GM18858 (cell line): ENCODE data around the gene POSTN.
"Not testable (repeated sequence)": the region's sequence is repeated elsewhere in the genome, so short reads cannot be mapped to it uniquely, and the experiment has no call there.

Experiments used
- ATAC-seq: cut with Tn5 transposase; IDR thresholded peaks from one replicate; pipeline ENCODE4 v1.9.1; 2021; ENCODE audit not compliant: unreplicated experiment

Gene POSTN

DNA sequence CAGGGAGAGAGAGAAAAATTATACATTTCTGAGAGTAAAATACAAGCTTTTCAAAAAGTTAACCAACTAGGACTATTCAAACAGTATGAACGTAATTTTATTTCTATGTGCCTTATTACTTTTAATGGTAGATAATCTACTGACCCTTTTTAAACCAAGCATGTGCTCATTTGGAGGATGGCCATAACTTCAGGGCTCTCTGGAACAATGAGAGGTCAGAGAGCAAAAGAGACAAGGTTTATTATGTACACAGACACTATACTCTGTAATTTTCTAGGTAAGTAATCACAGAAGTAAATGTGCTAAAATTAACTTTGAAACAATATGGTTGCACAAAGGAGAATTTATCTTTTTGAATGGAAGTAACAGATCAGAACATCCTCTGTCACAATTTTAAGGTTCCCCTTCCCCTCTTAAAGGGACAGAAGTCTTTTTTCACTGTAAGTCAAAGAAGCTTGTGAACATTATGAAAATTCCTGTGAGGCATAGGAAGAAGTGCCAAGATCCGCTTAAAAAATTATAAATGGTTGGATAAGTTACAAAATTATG lies 1.0 kb downstream of the POSTN start:
- ATAC-seq: no peak

DNA sequence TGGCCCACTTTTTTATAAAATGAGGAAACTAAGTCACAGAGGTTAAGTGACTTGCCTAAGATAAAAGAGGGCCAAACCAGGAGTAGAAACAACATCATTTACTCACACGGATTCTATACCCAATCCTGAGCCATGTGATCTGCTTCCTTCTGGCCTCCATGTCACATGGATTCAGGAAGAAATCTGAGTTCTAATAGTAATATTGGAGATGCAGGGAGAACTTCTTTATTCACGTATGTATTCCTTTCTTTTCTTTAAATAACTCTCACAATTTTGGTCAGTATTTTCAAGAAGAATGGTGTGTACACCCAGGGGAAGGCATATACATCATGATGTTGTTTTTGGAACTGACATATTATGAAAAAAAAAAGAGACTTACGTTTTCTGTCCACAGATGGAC lies 1.8 kb downstream of the POSTN start:
- ATAC-seq: no peak

DNA sequence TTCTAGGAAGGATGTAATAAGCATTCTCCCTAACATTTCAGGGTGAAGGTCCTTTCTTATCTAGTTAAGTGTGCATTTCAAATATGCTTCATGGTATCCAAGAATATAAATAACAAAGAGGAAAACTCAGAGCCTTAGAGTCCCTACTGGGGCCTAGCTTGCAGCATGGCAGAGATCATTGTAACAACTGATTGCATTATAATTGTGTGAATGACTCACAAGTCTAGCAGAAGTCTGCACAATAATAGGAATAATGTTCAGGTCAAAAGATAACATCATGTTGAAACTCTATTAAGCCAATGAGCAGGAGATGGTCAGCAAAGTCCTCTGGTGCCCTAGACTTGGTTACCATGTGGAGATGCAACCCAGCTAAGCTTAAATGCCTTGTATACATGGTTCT lies 3.4 kb downstream of the POSTN start:
- no peak for ATAC-seq

DNA sequence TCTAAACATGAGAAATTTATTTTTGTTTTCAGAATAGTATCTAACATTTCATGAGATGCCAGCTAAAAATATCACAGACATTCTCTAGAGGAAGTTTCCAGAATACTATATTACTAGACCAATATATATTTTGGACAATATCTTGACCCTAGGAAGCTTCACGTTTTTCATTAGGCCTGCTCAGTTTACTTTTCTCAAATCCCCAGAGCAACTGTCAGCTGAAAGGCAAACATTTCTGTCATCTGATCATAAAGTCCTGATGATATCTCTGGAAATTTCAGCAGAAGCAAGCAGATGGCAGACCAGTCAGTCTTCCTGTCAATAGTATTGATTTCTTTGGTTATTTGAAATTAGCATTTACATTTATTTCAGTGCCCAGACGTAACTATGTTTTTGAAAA lies 4.0 kb downstream of the POSTN start:
- no peak for ATAC-seq

DNA sequence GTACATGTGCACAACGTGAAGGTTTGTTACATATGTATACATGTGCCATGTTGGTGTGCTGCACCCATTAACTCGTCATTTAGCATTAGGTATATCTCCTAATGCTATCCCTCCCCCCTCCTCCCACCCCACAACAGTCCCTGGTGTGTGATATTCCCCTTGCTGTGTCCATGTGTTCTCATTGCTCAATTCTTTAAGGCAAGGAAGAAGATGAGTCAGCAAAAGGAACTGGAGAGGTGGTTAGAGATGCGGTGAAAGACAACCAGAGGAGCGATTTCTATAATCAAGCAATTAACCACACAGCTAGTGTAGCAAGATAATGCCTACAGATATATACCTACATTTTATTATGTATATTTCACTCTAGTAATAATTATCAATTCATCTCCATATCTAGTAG lies 9.2 kb downstream of the POSTN start:
- ATAC-seq: not testable (repeated sequence)

DNA sequence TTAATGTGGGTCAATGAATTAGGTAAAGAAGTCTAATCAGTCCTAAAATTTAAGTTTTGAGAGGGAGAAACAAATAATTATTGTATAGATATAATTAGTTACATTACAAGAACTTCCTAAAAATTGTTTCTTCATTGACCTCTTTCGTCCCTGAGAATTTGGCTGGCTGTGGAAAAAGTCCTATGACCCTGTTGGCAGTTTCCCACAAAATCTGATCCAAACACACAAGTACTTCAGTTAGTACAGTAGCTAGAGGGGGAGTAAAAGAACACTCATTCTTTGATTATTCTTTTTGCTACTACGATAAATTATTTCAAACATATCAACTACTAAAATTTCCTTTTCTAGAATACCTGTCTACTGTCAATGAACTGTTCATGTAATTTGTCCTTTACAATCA lies 11.3 kb downstream of the POSTN start:
- ATAC-seq: no peak

DNA sequence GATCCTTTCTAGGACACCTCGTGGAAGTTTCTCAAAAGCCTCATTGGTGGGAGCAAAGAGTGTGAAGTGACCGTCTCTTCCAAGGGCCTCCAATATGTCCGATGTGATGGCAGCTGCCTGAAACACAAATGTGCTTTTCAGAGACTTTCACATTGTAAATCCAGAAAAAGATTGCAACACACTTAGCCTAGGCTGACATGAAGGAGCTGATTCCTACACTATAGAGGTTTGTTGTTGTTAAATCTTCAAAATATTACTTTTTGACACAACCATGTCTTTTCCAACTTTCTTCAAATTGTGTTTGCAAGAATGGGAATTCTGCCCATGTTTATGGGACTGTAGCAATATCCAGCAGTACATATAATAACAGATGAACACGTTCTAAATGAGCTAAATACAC lies 12.4 kb downstream of the POSTN start:
- no peak for ATAC-seq

DNA sequence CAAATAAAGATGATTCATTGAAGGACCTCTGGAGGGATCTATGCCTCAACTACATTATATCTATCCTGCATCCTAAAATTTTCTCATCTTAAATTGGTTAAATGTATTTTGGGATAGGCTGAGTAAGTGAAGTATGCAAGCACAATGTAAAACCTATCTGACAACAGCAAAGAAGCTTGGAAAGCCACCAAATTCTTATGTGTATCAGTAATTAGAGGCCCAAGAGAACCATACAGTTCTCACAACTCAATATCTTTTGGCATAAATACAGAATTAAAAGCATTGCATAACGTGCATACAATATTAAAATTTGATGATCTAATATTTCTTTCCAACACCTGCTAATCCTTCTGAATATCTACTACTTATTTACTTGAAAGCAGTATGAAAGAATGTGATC lies 13.0 kb downstream of the POSTN start:
- no peak for ATAC-seq

DNA sequence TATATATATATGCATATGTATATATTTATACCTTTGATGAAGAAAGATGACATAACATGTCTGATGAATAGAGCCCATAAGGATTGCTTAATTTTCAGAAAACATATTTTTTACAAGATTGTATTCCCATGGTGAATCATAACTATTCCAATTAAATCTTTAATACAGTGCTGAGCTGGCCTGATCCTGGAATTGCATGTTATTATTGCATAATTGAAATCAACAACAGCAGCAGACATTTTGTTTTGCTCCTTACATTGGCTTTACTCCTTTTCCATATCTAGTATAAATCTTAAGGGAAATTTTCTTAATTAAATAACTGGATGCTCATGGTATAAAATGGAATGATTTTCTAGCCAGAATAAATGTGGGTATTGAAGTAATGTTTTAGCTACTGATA lies 22.0 kb downstream of the POSTN start:
- no peak for ATAC-seq

DNA sequence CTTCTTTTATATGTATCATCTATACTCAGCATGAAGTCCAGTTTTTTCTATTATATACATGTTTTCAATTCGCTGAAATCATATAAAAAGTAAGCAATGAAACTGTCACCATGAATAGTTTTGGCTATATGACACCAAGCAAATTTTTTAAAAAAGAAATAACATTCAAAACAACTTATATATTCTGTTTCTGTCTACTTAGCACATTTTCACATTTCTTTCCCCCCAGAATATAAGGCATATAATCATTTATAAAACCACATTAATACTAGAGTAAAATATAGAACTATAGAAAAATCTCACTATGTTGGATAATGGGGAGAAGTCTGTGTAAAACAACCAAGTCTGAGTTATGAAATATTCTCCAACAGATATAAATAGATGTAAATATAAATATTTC lies 33.1 kb downstream of the POSTN start:
- ATAC-seq: no peak

DNA sequence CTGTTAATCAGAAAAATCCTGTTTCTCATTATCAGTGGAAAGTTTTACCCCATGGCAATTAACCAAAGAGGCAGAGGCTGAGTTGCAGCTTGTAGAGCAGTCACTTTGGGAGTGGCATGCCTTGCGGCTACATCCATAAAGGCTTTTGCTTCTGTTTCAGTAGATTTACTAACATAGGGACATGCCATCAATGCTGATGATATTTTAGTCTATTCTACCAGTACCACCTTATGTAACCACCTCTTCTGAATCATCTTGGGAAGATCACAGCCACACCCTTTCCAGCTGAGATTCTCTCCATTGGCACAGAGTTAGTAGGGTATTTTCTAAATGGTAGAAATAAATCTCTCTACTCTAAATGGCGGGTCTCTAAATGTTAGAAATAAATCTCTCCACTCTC lies 37.5 kb downstream of the POSTN start:
- no peak for ATAC-seq

DNA sequence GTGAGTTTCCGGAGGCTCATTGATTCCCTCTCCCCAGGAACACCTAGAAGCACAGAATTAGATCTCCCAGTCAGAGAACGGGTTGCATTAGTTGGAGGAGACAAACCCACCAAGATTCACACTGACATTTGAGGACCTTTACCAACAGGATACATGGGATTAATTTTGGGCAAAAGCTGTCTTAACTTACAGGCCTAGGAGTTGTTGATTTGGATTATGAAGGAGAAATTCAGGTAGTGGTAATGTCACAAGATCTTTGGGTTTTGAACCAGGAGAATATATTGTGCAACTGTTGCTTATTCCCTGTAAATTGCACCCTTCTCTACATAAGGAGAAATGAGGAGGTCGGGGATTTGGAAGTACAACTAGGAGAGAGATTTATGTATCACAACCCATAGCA lies 38.0 kb downstream of the POSTN start:
- no peak for ATAC-seq

DNA sequence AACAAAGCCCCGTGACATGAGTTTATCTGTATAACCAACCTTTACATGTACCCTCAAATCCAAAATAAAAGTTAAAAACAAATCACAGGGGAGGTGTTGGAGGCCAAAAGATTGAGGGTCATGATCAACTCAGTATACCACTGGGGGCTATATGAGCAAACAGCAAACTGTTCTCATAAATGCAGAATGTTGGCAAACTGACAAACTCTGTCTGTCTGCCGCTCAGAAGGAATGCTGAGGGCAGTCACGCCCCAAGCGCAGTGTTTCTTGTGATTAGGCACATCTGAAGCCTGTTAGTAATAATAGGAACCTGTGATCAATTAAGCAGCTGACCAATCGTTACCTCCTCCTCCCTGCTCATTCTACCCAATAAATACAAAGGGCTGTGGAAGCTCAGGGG lies 39.8 kb downstream of the POSTN start:
- not testable (repeated sequence) for ATAC-seq

DNA sequence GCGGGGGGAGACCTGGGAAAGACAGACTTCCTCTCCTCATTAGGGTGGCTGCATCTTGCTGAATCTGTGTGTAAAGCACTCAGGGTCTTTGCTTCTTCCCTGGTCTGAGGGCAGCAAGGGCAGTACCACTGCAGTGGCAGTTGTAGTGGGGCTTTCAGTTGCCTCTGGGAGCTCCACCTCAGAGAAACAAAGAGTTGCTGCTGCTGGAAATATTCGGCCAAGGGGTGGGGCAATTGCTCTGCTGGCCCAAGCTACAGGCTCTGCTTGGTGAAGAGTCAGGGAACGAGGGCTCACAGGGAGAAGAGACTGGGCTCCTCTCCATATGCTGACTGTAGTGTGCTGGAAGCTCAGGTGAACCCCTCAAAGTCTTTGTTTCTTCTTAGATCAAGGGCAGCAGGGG lies 52.5 kb downstream of the POSTN start:
- ATAC-seq: no peak

DNA sequence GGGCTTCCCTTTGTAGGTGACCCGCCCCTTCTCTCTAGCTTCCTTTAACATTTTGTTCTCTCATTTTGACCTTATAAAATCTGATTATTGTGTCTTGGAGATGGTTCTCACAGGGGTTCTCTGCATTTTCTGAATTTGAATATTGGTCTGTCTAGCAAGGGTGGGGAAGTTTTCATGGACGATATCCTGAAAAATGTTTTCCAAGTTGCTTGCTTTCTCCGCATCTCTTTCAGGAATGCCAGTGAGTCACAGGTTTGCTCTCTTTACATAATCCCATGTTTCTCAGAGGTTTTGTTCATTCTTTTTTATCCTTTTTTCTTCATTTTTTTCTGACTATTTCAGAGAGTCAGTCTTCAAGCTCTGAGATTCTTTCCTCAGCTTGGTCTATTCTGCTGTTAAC lies 53.6 kb downstream of the POSTN start:
- ATAC-seq: no peak

DNA sequence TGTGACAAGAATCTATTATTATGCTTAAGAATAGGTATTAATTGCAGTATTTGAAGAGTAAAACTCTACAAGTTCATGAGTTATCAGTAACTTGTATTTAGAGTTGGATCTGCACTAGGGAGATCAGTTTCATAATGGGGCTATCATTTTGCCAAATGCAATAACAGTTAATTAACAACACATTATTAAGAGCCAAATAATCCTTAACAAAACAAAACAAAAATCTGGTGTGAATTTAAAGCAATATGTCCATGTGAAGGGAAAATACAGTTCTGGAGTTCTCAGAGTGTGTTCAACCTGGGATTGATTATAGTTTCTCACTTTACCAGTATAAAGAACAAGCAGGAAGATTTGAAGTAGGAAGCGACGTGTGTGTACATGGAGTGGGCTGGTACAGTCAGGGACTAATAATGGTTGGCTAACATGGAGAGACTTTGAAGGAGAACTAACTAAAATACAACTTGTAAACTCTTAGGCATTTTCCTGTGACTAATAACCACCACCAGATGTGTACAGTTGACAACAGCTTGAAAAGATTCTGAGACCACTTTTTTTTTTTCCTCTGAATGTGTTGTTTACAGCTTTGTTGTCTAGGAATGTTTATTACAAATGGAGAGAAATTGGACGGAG lies 58.5 kb downstream of the POSTN start:
- no peak for ATAC-seq

DNA sequence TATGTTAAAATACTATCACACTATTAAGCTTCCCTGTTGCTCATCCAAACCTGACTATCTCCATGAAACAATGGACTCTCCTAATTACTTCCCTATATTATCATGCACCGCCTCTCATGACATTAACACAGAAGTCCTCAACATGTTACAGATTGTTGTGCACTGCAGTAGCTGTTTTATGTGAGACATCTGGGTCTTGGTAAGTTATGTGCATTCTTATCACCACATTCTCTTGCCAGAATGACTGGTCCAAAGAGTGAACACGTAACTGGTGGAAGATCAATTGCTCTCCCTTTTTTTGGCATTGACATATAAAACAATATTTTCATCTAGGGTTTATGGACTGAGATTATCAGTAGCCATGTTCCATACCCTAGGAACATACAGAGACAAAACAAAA lies 59.4 kb downstream of the POSTN start:
- ATAC-seq: no peak

DNA sequence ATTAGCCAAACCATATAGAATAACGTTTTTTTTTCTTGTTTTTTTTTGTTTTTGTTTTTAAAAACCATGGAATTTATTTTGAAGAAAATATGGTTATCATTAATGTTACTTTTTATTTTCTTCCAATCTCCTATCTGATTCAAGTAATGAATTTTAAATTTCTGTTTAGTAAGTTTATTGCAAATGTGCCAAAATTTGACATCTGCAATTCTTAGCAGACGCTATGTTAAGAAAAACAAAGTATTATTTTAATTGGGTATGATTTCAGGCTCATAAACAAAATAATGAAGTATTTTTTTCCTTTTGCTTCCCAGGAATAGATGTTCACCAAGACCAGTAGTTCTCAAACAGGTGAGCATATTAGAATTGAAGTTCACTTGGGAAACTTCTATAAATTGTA lies 63.1 kb downstream of the POSTN start:
- no peak for ATAC-seq

DNA sequence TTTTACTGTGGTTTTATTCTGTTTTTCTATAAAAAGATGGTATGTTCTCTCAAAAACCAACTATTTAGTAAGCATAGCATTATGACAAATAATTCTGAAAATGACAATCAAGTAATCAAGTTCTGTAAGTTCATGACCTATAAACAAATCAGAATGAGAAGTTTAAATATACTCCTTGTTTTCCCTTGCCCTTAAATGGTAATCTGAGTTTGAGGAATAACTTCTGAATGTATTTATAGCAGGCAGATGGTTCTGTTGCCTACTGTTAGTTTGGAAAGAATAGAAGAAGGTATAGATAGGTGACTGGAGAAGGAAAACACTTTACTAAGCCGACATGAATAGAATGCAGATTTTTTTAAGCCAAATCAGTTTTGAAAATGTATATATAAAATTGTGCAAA lies 63.9 kb downstream of the POSTN start:
- ATAC-seq: no peak

DNA sequence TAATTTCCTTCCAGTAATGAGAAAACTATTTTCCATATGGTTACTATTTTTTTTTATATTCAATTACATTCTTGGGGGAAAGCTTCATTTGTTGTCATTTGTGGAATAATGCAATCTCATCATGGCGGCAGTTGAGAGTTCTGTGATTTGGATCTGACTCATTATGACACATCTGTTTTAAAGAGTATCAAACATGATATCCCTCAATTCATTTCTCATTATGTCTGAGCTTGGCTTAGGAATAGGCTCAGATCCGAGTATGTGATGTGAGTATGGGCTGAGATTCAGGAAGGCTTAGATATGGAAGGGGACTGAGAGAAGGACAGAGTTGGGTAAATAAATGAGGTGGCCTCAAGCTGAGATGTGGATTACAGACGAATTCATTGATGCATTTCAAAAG lies 64.4 kb downstream of the POSTN start:
- no peak for ATAC-seq

DNA sequence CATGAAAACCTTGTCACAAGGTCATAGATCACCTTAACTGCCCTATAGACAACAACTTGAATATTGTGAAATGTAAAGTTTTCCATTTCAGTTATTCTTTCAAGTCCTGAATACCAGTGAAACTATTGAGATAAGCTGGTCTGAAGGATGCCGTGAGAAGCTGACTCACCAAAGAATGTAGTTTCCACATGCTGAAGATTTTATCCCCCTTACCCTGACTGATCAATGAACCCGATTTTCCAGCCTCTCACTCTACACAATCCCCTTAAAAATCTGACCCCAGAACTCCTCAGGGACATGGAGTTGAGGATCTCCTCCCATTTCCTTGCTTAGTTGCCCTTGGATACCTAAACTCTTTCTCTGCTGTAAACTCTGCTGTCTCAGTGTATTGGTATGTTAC lies 67.5 kb downstream of the POSTN start:
- no peak for ATAC-seq

DNA sequence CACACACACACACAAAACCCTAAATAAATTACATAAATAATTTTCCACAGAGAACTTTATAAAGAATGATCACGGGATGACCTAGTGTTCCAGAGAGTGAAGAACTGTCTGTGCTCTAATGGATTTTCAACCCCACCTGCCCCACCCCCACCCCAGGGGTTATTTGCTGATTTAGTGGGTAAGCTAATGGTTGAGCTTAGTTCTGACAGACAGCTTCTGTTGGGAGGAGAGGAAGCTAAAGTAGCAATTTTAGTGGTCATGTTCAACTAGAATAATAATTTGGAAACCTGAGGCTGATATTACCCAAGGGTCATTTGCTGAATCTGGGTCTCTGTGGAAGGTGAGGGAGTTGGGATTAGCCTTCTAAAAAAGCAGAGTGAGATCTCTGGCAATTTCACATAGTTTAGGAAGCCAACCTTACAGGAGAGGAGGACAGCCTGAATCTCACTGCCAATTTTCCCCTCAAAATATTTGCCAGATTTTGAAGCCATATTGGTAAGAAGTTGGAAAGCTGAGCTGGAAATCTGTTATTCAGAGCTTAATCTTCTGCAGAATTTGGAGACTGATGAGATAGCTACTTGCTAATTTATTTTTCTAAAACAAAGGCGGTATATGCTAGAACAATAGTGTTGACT lies 68.7 kb downstream of the POSTN start:
- ATAC-seq: no peak
